ENCODE results near the gene FAIM.
"Not testable (repeated sequence)": the region's sequence is repeated elsewhere in the genome, so short reads cannot be mapped to it uniquely, and the experiment has no call there.

FAIM gene

DNA sequence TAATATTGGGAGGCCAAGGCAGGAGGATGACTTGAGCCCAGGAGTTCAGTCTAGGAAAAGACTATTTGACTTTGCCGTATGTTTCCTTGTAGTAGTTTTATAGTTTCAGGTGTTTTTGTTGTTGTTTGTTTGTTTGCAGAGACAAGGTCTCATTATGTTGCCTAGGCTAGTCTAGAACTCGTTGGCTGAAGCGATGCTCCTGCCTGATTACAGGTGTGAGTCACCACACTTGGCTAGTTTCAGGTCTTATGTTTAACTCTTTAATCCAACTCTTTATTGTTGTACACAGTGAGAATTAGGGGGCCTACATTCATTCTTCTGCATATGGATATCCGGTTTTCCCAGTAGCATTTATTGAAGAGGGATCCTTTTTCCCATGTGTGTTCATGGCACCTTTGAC lies 32.0 kb downstream of the FAIM start:
- peaks cover 43% of the 10 kb centered on the region for H3K9me3 Mint-ChIP-seq
- no peaks in the 10 kb centered on the region for H3K4me1 Mint-ChIP-seq
- H3K36me3 Mint-ChIP-seq: peaks cover 22% of the 10 kb centered on the region
- no peak for ATAC-seq
- H3K27ac Mint-ChIP-seq: no peak overlapping the region
- H3K27me3 Mint-ChIP-seq: no peaks in the 10 kb centered on the region
- no peak overlapping the region for H3K4me3 Mint-ChIP-seq

DNA sequence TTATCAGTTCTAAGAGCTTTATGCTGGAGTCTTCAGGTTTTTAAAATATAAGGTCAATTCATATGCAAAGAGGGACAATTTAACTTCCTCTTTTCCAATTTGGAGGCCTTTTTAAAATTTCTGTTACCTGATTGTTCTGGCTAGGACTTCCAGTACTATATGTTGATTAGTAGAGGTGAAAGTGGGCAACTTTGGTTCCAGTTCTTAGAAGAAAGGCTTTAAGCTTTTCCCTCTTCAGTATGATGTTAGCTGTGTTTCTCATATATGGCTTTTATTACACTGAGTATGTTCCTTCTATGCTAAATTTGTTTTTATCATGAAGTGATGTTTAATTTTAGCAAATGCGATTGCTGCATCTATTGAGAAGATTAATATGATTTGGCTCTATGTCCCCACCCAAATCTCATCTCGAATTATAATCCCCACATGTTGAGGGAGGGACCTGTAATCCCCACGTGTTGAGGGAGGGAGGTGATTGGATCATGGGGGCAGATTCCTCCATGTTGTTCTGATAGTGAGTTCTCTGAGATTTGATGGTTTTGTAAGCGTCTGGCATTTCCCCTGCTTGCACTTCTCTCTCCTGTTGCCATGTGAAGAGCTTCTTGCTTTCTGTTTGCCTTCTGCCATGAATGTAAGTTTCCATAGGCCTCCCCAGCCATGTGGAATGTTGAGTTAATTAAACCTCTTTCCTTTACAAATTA lies 33.8 kb downstream of the FAIM start:
- Mint-ChIP-seq H3K36me3 (peaks cover 30% of the 10 kb centered on the region), H3K27ac (no peak overlapping the region), H3K4me1 (no peaks in the 10 kb centered on the region), H3K4me3 (no peak overlapping the region), H3K9me3 (peaks cover 49% of the 10 kb centered on the region), H3K27me3 (no peaks in the 10 kb centered on the region)
- ATAC-seq: no peak

DNA sequence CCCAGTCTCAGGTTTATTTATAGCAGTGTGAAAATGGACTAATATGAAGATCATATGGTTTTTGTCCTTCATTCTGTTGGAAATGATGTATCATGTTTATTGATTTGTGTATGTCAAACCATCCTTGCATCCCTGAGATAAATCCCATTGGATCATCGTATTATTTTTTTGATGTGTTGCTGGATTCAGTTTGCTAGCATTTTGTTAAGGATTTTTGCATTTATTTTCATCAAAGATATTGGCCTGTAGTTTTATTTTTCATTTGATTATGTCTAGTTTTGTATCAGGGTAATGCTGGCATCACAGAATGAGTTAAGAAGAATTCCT lies 34.3 kb downstream of the FAIM start:
- no peak overlapping the region for H3K4me3 Mint-ChIP-seq
- H3K4me1 Mint-ChIP-seq: no peaks in the 10 kb centered on the region
- peaks cover 29% of the 10 kb centered on the region for H3K36me3 Mint-ChIP-seq
- no peak overlapping the region for H3K27ac Mint-ChIP-seq
- ATAC-seq: no peak
- H3K27me3 Mint-ChIP-seq: no peaks in the 10 kb centered on the region
- peaks cover 48% of the 10 kb centered on the region for H3K9me3 Mint-ChIP-seq

DNA sequence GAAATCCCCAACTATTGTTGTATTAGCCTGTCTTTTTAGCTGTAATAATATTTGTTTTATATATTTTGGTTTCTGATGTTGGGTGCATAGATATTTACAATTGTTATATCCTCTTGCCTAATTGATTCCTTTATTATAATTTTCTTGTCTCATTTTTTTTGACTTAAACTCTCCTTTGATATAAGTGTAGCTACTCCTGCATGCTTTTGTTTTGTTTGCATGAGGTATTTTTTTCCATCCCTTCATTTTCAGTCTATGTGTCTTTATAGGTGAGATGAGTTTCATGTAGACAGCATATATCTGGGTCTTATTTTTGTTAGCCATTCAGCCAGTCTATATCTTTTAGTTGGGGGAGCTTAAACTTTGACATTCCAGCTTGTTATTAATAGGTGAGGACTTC lies 37.4 kb downstream of the FAIM start:
- peaks cover 38% of the 10 kb centered on the region for H3K9me3 Mint-ChIP-seq
- peaks cover 45% of the 10 kb centered on the region for H3K36me3 Mint-ChIP-seq
- H3K27ac Mint-ChIP-seq: no peak overlapping the region
- H3K4me3 Mint-ChIP-seq: no peak overlapping the region
- ATAC-seq: no peak
- H3K27me3 Mint-ChIP-seq: no peaks in the 10 kb centered on the region
- H3K4me1 Mint-ChIP-seq: no peaks in the 10 kb centered on the region

DNA sequence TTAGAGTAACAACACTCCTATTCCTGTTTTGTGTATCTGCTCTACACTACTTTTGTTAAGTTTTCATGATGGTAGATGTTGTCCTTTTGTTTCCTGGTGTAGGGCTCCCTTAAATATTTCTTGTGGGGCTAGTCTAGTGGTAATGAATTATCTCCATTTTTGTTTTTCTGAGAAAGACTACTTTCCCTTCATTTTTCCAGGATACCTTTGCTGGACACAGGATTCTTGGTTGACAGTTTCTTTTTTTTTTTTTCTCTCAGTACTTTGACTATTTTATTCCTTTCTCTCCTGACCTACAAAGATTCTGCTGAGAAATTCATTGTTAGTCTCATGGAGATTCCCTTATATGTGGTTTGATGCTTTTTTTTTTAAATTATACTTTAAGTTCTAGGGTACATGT lies 37.9 kb downstream of the FAIM start:
- peaks cover 38% of the 10 kb centered on the region for H3K9me3 Mint-ChIP-seq
- peaks cover 48% of the 10 kb centered on the region for H3K36me3 Mint-ChIP-seq
- no peak overlapping the region for H3K27ac Mint-ChIP-seq
- no peak overlapping the region for H3K4me3 Mint-ChIP-seq
- H3K27me3 Mint-ChIP-seq: no peaks in the 10 kb centered on the region
- H3K4me1 Mint-ChIP-seq: no peaks in the 10 kb centered on the region
- no peak for ATAC-seq

DNA sequence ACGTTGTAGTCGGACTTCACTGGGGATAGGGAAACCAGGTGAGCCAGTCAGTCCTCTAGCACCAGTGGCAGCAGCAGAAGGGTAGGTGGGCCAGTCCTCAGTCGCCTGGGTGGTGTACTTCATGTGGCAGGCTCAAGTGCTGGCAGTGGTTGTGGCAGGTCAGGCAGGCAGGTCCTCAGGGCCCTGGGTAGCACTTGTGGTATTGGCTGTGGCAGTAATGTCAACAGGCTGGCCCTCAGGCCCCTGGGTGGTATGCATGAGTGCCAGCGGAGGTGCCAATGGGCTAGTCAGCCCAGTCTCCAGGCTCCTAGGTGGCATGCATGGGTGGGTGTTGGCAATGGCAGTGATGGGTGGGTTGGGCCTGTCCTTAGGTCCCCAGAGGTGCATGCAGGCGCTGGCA lies 40.6 kb downstream of the FAIM start:
- Mint-ChIP-seq H3K27ac (no peak overlapping the region), H3K27me3 (no peaks in the 10 kb centered on the region), H3K36me3 (peaks cover 54% of the 10 kb centered on the region), H3K4me1 (no peaks in the 10 kb centered on the region), H3K4me3 (no peak overlapping the region), H3K9me3 (peaks cover 24% of the 10 kb centered on the region)
- ATAC-seq: no peak

DNA sequence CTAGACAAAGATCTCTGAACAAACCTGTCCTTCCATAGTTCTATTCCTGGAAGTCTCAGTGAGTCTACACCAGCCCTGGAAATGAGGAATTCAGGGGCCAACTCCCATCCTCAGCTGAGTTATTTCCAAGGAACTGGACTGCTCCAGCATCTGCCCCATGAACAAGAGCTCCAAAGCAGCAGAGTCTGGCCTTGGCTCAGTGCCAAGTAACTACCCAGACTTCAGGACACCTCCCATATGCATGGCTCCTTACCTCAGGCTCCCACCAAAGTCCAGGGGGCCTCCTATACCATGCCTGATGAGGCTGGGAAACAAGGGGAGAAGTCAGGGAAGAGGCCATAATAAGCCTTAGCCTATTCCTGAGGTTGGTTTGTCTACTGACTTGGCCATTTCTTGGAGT lies 45.0 kb downstream of the FAIM start:
- Mint-ChIP-seq H3K9me3 (peaks cover 2% of the 10 kb centered on the region), H3K4me1 (no peaks in the 10 kb centered on the region), H3K27ac (no peak overlapping the region), H3K27me3 (no peaks in the 10 kb centered on the region), H3K36me3 (peaks cover 72% of the 10 kb centered on the region), H3K4me3 (no peak overlapping the region)
- ATAC-seq: no peak

DNA sequence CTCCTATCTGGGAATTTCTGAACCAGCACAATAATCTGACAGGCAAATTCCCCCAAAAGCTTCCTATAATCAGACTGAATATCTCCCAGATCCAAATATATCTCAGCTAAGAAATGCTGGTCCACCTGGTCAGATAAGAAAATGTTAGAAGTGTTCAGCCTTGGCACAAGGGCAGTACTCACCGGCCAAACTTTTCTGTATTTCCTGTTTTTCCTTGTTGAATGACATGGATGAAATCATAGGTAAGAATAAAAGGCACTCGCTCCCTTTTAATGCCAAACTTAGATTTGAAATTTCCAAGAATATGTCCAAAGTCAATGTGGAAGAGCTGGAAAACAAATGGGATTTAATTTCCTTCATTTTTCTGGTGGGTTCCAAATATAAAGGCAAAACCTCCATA lies 48.9 kb downstream of the FAIM start:
- no peaks in the 10 kb centered on the region for H3K27me3 Mint-ChIP-seq
- no peaks in the 10 kb centered on the region for H3K9me3 Mint-ChIP-seq
- H3K4me1 Mint-ChIP-seq: no peaks in the 10 kb centered on the region
- H3K4me3 Mint-ChIP-seq: no peak overlapping the region
- peaks cover 68% of the 10 kb centered on the region for H3K36me3 Mint-ChIP-seq
- H3K27ac Mint-ChIP-seq: no peak overlapping the region
- no peak for ATAC-seq

DNA sequence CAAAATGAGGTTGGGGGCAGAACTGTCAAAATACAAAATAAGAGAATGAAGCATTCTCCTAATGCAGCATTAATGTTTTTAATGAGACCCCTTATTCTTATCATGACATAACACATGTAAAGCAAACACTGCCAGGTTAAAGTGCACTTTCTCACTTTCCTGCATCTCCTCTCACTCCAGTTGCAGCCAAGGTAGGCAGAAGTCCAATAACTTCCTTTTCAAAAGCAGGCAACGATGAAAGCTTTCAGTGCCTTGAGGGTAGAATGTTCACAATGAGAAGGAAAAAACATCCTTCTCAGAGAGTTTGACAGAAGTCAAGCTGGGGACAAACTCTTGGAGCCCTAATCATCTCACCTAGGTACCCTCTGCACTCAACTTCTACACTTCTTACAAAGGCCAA lies 59.5 kb downstream of the FAIM start:
- H3K4me3 Mint-ChIP-seq: no peak overlapping the region
- H3K4me1 Mint-ChIP-seq: no peaks in the 10 kb centered on the region
- peaks cover 67% of the 10 kb centered on the region for H3K36me3 Mint-ChIP-seq
- no peak overlapping the region for H3K27ac Mint-ChIP-seq
- H3K27me3 Mint-ChIP-seq: no peaks in the 10 kb centered on the region
- ATAC-seq: no peak
- no peaks in the 10 kb centered on the region for H3K9me3 Mint-ChIP-seq

DNA sequence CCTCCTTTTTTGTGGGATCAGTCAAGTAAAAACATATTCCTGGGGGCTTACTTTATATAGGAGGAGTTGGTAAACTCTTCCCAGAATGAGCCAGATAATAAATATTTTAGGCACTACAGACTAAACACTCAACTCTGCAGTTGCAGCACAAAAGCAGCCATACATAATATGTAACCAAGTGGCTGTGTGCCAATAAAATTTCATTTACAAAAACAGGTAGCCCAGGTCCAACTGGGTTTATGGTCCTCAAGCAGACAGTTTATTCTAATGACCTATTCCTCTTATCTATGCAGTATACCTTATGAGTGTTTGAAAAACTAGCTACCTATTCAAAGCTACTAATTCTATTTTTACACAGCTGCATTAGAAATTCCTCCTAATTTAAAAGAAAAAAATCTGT lies 61.8 kb downstream of the FAIM start:
- H3K27me3 Mint-ChIP-seq: no peaks in the 10 kb centered on the region
- no peak overlapping the region for H3K4me3 Mint-ChIP-seq
- ATAC-seq: no peak
- no peaks in the 10 kb centered on the region for H3K4me1 Mint-ChIP-seq
- no peak overlapping the region for H3K27ac Mint-ChIP-seq
- H3K36me3 Mint-ChIP-seq: peaks cover 71% of the 10 kb centered on the region
- H3K9me3 Mint-ChIP-seq: peaks cover 5% of the 10 kb centered on the region

DNA sequence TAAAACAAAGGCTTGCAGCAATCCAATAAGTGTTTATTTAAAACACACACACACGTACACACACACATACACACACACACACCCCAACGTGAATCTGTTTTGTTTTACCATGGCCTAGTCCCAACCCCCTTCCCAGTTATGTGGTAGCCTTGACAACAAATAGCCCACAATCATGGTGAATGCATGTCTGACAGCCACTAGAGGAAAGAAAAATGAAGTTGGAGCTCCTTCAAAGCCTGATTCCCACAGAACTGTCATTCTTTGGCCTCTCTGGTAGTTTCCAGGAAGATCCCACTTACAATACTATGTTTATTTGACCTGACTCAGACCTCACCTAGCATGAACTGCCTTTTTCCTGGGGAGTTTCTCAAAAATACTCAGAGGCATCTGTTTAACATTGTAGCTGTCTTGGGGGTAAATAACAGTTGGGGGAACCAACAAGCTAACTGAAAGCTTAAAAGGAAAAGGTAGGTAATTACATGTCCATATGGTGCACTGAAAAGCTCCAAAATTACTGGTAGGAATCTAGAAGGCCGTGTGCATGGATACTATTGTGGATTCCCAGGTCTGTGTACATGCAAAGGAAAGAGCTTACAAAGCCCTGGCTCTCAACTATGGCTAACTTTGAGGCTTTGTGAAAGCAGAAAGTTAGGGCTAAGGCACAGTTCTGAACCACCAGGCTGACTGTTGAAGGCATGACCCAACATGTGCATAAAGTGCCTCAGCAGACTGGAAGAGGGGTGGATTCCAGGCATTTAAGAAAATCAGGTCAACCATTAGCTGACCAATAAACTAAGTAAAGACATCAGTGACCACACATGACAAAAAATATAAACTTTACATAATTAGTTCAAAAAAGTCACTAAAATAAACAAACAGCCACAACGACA lies 65.3 kb downstream of the FAIM start:
- no peak overlapping the region for H3K27ac Mint-ChIP-seq
- no peaks in the 10 kb centered on the region for H3K27me3 Mint-ChIP-seq
- H3K9me3 Mint-ChIP-seq: peaks cover 5% of the 10 kb centered on the region
- ATAC-seq: no peak
- peaks cover 70% of the 10 kb centered on the region for H3K36me3 Mint-ChIP-seq
- H3K4me1 Mint-ChIP-seq: no peaks in the 10 kb centered on the region
- no peak overlapping the region for H3K4me3 Mint-ChIP-seq

DNA sequence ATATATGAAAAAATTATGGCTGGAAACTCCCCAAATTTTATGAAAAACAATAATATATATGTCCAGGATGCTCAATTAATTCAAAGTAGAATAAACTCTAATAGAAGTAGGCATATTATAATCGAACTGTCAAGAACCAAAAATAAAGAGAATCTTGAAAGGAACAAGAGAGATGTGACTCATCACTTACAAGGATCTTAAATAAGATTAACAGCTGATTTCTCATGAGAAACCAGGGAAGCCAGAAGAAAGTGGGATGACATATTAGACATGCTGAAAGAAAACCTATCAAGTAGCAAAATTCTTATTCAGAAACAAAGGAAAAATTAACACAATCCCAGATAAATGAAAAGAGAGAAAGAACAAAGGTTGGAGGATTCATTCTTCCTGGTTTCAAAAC lies 66.8 kb downstream of the FAIM start:
- Mint-ChIP-seq H3K36me3 (peaks cover 60% of the 10 kb centered on the region), H3K27me3 (no peaks in the 10 kb centered on the region), H3K27ac (no peak overlapping the region), H3K4me3 (no peak overlapping the region), H3K9me3 (peaks cover 5% of the 10 kb centered on the region), H3K4me1 (no peaks in the 10 kb centered on the region)
- ATAC-seq: no peak

DNA sequence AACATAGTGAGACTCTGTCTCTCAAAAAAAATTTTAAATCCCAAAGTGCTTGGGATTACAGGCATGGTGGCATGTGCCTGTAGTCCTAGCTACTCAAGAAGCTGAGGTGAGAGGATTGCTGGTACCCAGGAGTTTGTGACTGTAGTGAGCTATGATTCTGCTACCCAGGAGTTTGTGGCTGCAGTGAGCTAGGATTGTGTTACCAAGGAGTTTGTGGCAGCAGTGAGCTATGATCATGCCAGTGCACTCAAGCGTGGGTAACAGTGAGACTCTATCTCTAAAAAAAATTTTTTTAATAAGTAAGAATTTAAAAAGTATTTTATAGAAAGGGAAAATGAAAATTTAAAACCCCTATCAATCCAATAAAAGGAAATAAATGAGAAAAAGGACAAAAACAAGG lies 69.5 kb downstream of the FAIM start:
- H3K27ac Mint-ChIP-seq: no peak overlapping the region
- H3K4me1 Mint-ChIP-seq: no peaks in the 10 kb centered on the region
- H3K36me3 Mint-ChIP-seq: peaks cover 52% of the 10 kb centered on the region
- H3K9me3 Mint-ChIP-seq: peaks cover 5% of the 10 kb centered on the region
- H3K27me3 Mint-ChIP-seq: no peaks in the 10 kb centered on the region
- no peak overlapping the region for H3K4me3 Mint-ChIP-seq
- no peak for ATAC-seq

DNA sequence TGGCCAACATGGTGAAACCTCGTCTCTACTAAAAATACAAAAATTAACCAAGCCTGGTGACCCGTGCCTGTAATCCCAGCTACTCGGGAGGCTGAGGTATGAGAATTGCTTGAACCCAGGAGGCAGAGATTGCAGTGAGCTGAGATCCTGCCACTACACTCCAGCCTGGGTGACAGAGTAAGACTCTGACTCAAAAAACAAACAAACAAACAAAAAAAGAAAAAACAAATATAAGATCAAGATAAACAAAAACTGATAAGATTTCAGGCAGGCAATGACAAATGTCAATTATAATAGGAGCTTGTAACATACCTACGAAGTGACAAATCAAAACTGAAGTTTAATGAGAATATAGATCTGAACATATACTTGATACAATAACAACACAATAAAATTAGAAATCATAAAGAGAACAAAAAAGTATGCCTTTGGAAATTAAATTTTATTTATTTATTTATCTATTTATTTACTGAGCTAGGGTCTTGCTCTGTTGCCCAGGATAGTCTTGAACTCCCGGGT lies 70.4 kb downstream of the FAIM start:
- ATAC-seq: no peak

DNA sequence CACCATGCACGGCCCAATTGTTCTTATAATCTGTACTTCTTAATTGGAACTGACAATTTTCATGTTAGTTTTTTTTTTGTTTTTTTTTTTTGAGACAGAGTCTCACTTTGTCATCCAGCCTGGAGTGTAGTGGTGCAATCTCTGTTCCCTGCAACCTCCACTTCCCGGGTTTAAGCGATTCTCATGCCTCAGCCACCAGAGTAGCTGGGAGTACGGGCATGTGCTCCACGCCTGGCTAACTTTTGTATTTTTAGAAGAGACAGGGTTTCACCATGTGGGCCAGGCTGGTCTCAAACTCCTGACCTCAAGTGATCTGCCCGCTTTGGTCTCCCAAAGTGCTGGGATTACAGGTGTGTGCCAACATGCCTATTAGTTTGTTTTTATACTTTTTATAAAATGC lies 72.4 kb downstream of the FAIM start:
- not testable (repeated sequence) for H3K4me1 Mint-ChIP-seq, H3K9me3 Mint-ChIP-seq, ATAC-seq, H3K27ac Mint-ChIP-seq, H3K4me3 Mint-ChIP-seq, H3K27me3 Mint-ChIP-seq
- peaks cover 23% of the 10 kb centered on the region for H3K36me3 Mint-ChIP-seq

More for the DNA sequence above, 70.4 kb downstream of the FAIM start:
- Mint-ChIP-seq H3K27ac (no peak overlapping the region), H3K9me3 (peaks cover 5% of the 10 kb centered on the region), H3K4me1 (no peaks in the 10 kb centered on the region), H3K27me3 (no peaks in the 10 kb centered on the region), H3K36me3 (peaks cover 44% of the 10 kb centered on the region), H3K4me3 (no peak overlapping the region)
